EH (cell line): ENCODE results near the gene NUP188.

Source experiments
- DNase-seq: peaks from one replicate; pipeline ENCODE4 v3.0.0-alpha.2; 2015; ENCODE audit warnings: low read depth

The NUP188 gene, protein sequence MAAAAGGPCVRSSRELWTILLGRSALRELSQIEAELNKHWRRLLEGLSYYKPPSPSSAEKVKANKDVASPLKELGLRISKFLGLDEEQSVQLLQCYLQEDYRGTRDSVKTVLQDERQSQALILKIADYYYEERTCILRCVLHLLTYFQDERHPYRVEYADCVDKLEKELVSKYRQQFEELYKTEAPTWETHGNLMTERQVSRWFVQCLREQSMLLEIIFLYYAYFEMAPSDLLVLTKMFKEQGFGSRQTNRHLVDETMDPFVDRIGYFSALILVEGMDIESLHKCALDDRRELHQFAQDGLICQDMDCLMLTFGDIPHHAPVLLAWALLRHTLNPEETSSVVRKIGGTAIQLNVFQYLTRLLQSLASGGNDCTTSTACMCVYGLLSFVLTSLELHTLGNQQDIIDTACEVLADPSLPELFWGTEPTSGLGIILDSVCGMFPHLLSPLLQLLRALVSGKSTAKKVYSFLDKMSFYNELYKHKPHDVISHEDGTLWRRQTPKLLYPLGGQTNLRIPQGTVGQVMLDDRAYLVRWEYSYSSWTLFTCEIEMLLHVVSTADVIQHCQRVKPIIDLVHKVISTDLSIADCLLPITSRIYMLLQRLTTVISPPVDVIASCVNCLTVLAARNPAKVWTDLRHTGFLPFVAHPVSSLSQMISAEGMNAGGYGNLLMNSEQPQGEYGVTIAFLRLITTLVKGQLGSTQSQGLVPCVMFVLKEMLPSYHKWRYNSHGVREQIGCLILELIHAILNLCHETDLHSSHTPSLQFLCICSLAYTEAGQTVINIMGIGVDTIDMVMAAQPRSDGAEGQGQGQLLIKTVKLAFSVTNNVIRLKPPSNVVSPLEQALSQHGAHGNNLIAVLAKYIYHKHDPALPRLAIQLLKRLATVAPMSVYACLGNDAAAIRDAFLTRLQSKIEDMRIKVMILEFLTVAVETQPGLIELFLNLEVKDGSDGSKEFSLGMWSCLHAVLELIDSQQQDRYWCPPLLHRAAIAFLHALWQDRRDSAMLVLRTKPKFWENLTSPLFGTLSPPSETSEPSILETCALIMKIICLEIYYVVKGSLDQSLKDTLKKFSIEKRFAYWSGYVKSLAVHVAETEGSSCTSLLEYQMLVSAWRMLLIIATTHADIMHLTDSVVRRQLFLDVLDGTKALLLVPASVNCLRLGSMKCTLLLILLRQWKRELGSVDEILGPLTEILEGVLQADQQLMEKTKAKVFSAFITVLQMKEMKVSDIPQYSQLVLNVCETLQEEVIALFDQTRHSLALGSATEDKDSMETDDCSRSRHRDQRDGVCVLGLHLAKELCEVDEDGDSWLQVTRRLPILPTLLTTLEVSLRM (N-terminal part only)

GRCh38 chr9:128947527-128948301, at the start of gene NUP188, which contains the start of gene DOLK:
Gene NUP188 (plus strand): TSS chr9:128947699. CDS start chr9:128947720, 21 bp downstream.
Gene DOLK (minus strand): TSS chr9:128947603. CDS start chr9:128947303, 300 bp downstream.
- peak; percentile 91 for DNase-seq

GRCh38 chr9:128898382-128898781, 49.1 kb upstream of the NUP188 start:
- DNase-seq: no peak

- DNase-seq: no peak
Measured at GRCh38 chr9:128898845-128899565, 48.5 kb upstream of the NUP188 start.

- DNase-seq: peak; percentile 49
Measured at GRCh38 chr9:128899566-128900322, 47.8 kb upstream of the NUP188 start.

DNA sequence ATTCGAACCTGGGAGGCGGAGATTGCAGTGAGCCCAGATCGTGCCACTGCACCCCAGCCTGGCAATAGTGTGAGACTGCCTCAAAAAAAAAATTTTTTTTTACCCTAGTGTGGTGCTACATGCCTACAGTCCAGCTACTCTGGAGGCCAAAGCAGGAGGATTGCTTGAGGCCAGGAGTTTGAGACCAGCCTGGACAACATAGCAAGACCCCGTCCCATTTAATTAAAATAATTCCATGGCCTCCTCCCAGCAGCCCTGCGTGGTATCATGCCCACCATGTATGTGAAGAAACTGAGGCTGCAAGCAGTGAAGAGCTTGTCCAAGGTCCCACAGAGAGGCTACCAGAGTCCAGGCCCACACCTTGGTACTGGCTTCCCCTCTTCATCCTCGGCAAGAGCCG, 46.1 kb upstream of the NUP188 start:
- DNase-seq: no peak

DNA sequence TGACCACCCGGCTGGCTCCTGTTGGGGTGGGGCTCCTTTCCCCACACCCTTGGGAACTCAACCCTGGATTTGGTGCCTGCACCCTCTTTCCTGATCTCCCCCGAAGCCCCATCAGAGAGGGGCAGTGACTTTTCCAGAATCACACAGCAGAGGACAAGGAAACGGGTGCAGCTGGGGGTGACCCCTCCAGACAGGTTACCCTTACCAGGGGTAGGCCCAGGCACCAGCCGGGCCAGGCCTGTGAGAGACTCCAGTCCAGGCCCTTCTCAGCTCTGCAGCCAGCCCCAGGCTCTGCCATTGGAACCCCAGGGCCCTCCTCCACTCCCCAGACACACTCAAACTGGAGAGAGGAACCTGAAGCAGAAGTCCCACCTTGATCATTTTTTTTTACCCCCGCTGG, 45.7 kb upstream of the NUP188 start:
- DNase-seq: no peak

- peak; percentile 13 for DNase-seq
Measured at GRCh38 chr9:128902351-128903078, 45.0 kb upstream of the NUP188 start.

GRCh38 chr9:128903079-128903461, 44.4 kb upstream of the NUP188 start:
- no peak for DNase-seq

GRCh38 chr9:128903871-128904620, 43.5 kb upstream of the NUP188 start:
- peak; percentile 52 for DNase-seq

DNA sequence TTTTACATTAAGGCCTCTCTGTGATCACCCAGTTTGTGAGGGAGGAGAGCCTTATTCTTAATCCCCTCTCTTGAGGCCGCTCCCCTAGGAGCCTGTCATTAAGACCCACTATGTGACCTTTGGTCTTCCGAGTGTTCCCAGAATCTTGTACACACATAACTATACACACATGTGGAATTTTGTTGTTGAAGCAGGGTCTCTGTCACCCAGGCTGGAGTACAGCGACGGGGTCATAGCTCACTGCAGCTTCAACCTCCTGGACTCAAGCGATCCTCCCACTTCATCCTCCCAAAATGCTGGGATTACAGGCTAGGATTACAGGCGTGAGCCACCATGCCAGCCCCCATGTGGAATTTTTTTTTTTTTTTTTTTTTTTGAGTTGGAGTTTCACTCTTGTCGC, 41.5 kb upstream of the NUP188 start:
- no peak for DNase-seq

DNA sequence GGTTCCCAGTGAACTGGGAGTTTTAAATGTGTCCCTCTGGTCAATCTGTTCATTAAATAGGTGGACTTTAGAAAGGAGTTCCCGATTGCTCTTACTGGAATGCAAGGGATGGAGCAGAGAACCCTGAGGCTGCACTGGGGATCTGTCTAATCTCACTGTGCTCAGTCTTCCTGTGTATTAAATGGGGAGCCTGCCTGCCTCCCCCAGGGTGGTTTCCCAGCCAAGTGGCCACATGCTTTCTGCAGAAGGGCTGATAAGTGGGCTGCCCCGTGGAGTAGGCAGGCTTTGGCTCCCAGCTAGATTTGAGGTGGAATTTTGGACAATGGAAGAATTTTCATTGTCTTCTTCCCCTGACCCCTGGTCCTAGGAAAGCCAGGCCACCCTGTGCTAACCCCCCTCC, 40.8 kb upstream of the NUP188 start:
- no peak for DNase-seq

- no peak for DNase-seq
Measured at GRCh38 chr9:128908372-128908771, 39.1 kb upstream of the NUP188 start.

GRCh38 chr9:128909859-128910258, 37.6 kb upstream of the NUP188 start:
- DNase-seq: no peak

- DNase-seq: no peak
Measured at GRCh38 chr9:128910906-128911305, 36.6 kb upstream of the NUP188 start.

DNA sequence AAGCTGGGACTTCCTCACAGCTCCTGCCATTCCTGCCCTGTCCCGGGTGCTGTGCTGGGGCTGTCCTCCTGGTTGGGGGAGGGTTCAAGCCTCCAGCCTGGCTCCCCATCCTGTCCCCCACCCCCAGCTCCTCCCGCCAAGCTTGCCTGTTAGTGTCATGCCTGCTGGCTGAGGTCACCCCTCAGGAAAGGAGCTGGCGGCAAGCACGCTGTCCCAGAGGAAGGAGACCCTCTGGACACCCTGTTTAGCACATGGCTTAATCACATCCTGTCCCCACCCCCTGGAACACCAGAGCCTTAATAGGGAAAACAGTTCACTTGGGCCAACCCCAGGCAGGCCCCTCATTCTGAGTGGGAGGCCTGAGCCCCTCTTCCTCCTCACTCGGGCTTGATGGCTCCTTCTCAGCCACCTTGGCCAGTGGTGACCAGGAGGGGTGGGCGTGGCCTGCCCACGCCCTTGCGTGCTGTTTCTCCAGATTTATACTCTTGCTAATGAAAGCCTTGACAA, 35.9 kb upstream of the NUP188 start:
- peak; percentile 96 for DNase-seq

GRCh38 chr9:128912270-128912853, 35.1 kb upstream of the NUP188 start:
- DNase-seq: peak; percentile 92

- DNase-seq: peak; percentile 23
Measured at GRCh38 chr9:128913048-128913900, 34.2 kb upstream of the NUP188 start.
